Skeletal muscle tissue (tissue), 4 donors: ENCODE measurements around the gene PPP1R13B. TPM values are rescaled to one million over a fixed set of nuclear protein-coding genes. Genes with fewer than 3 reads are reported as not detected.

Experiments used
- H3K27ac ChIP-seq: one replicate; pipeline ENCODE4 v1.7.0; 2013; ENCODE audit warnings: mild to moderate bottlenecking, low read depth, low read length, inconsistent platforms
- H3K27me3 ChIP-seq, 3 donors: one replicate each; pipeline ENCODE4 v1.7.0; 2013; ENCODE audit warnings: low read length in 3 of 3; ENCODE audit not compliant: control insufficient read depth in 3 of 3, insufficient read depth in 3 of 3
- H3K36me3 ChIP-seq, 3 donors: one replicate each; pipeline ENCODE4 v1.7.0; 2013; ENCODE audit warnings: low read length in 3 of 3; ENCODE audit not compliant: control insufficient read depth in 3 of 3, insufficient read depth in 3 of 3
- H3K4me1 ChIP-seq, 3 donors: one replicate each; pipeline ENCODE4 v1.7.0; 2013; ENCODE audit warnings: low read length in 3 of 3, mild to moderate bottlenecking in 3 of 3; ENCODE audit not compliant: control insufficient read depth in 3 of 3, insufficient read depth in 3 of 3
- H3K4me3 ChIP-seq, 3 donors: one replicate each; pipeline ENCODE4 v1.7.0; 2013; ENCODE audit warnings: low read length in 3 of 3
- H3K9ac ChIP-seq, 3 donors: one replicate each; pipeline ENCODE4 v1.7.0; 2013; ENCODE audit warnings: low read length in 3 of 3, mild to moderate bottlenecking in 3 of 3, moderate library complexity in 2 of 3, low read depth in 1 of 3
- H3K9me3 ChIP-seq, 3 donors: one replicate each; pipeline ENCODE4 v1.7.0; 2013; ENCODE audit warnings: low read length in 3 of 3; ENCODE audit not compliant: control insufficient read depth in 3 of 3
- total RNA-seq: library from RNA; depleted of rRNA; stranded (reverse); fragments of >200 nt; gene quantifications from one replicate; pipeline ENCODE4 v1.2.3, GENCODE V29; 2014
- donor health status: Osteomylitis.

PPP1R13B gene
- total RNA-seq, 1 donor from 2014 or later = 4.7 TPM

GRCh38 chr14:103739793-103740501 is 107.4 kb downstream of the PPP1R13B start:
- no peaks in the 10 kb centered on the region for H3K27me3 ChIP-seq
- H3K27ac ChIP-seq = no peak overlapping the region
- no peak overlapping the region for H3K9ac ChIP-seq
- no peaks in the 10 kb centered on the region for H3K9me3 ChIP-seq
- H3K4me1 ChIP-seq = peaks cover 7 to 18% (median 17%) of the 10 kb centered on the region in 3 donors
- peaks cover 27 to 32% (median 31%) of the 10 kb centered on the region in 3 donors for H3K36me3 ChIP-seq
- H3K4me3 ChIP-seq = no peak overlapping the region

- Histone ChIP-seq H3K36me3 (peaks cover 27 to 31% (median 30%) of the 10 kb centered on the region in 3 donors), H3K4me1 (peaks cover 7 to 20% (median 18%) of the 10 kb centered on the region in 3 donors), H3K27ac (no peak overlapping the region)
Observed at GRCh38 chr14:103739466-103739792, 107.9 kb downstream of the PPP1R13B start.

GRCh38 chr14:103738701-103739451 is 108.5 kb downstream of the PPP1R13B start:
- Histone ChIP-seq H3K4me1 (peaks cover 7 to 21% (median 18%) of the 10 kb centered on the region in 3 donors), H3K4me3 (no peak overlapping the region), H3K36me3 (peaks cover 28 to 34% (median 34%) of the 10 kb centered on the region in 3 donors), H3K27me3 (no peaks in the 10 kb centered on the region), H3K27ac (no peak overlapping the region), H3K9me3 (no peaks in the 10 kb centered on the region), H3K9ac (peak overlapping the region in 1 of 3 donors; percentile 13)

More at GRCh38 chr14:103739466-103739792, 107.9 kb downstream of the PPP1R13B start:
- no peaks in the 10 kb centered on the region for H3K27me3 ChIP-seq
- no peak overlapping the region for H3K4me3 ChIP-seq
- H3K9me3 ChIP-seq = no peaks in the 10 kb centered on the region
- no peak overlapping the region for H3K9ac ChIP-seq

- H3K27ac ChIP-seq = no peak overlapping the region
- H3K27me3 ChIP-seq = no peaks in the 10 kb centered on the region
- H3K36me3 ChIP-seq = peaks cover 34 to 41% (median 38%) of the 10 kb centered on the region in 3 donors
- no peak overlapping the region for H3K4me3 ChIP-seq
- peaks cover 7 to 21% (median 18%) of the 10 kb centered on the region in 3 donors for H3K4me1 ChIP-seq
- H3K9me3 ChIP-seq = no peaks in the 10 kb centered on the region
- no peak overlapping the region for H3K9ac ChIP-seq
Observed at GRCh38 chr14:103738166-103738565, 109.2 kb downstream of the PPP1R13B start.

GRCh38 chr14:103737432-103738045 is 109.8 kb downstream of the PPP1R13B start:
- H3K9ac ChIP-seq = no peak overlapping the region

GRCh38 chr14:103736546-103737431 is 110.6 kb downstream of the PPP1R13B start:
- H3K4me3 ChIP-seq = peak overlapping the region in 1 of 3 donors; percentile 14
- H3K27ac ChIP-seq = no peak overlapping the region
- H3K36me3 ChIP-seq = peaks cover 44 to 49% (median 45%) of the 10 kb centered on the region in 3 donors
- peak overlapping the region in 2 of 3 donors; percentile 20 to 45 for H3K9ac ChIP-seq
- no peaks in the 10 kb centered on the region for H3K27me3 ChIP-seq
- H3K4me1 ChIP-seq = peaks cover 7 to 21% (median 18%) of the 10 kb centered on the region in 3 donors
- H3K9me3 ChIP-seq = no peaks in the 10 kb centered on the region

More at GRCh38 chr14:103737432-103738045, 109.8 kb downstream of the PPP1R13B start:
- no peaks in the 10 kb centered on the region for H3K9me3 ChIP-seq
- no peaks in the 10 kb centered on the region for H3K27me3 ChIP-seq
- no peak overlapping the region for H3K4me3 ChIP-seq
- no peak overlapping the region for H3K27ac ChIP-seq
- H3K4me1 ChIP-seq = peaks cover 7 to 21% (median 18%) of the 10 kb centered on the region in 3 donors
- peaks cover 40 to 47% (median 43%) of the 10 kb centered on the region in 3 donors for H3K36me3 ChIP-seq

GRCh38 chr14:103735815-103736545 is 111.4 kb downstream of the PPP1R13B start:
- no peaks in the 10 kb centered on the region for H3K9me3 ChIP-seq
- H3K4me1 ChIP-seq = peaks cover 7 to 21% (median 18%) of the 10 kb centered on the region in 3 donors
- no peak overlapping the region for H3K27ac ChIP-seq
- no peaks in the 10 kb centered on the region for H3K27me3 ChIP-seq
- H3K9ac ChIP-seq = peak overlapping the region in 2 of 3 donors; percentile 20 to 45
- H3K4me3 ChIP-seq = no peak overlapping the region
- peaks cover 37 to 48% (median 46%) of the 10 kb centered on the region in 3 donors for H3K36me3 ChIP-seq

- no peaks in the 10 kb centered on the region for H3K27me3 ChIP-seq
- H3K4me3 ChIP-seq = no peak overlapping the region
- no peak overlapping the region for H3K27ac ChIP-seq
- peak overlapping the region in 1 of 3 donors; percentile 16 for H3K9ac ChIP-seq
- H3K9me3 ChIP-seq = no peaks in the 10 kb centered on the region
- peaks cover 36 to 50% (median 45%) of the 10 kb centered on the region in 3 donors for H3K36me3 ChIP-seq
- peaks cover 7 to 26% (median 22%) of the 10 kb centered on the region in 3 donors for H3K4me1 ChIP-seq
Observed at GRCh38 chr14:103735439-103735814, 111.9 kb downstream of the PPP1R13B start.

GRCh38 chr14:103735022-103735421 is 112.4 kb downstream of the PPP1R13B start:
- Histone ChIP-seq H3K27ac (no peak overlapping the region), H3K9me3 (no peaks in the 10 kb centered on the region), H3K27me3 (no peaks in the 10 kb centered on the region), H3K4me1 (peaks cover 10 to 30% (median 27%) of the 10 kb centered on the region in 3 donors), H3K4me3 (no peak overlapping the region), H3K36me3 (peaks cover 38 to 54% (median 47%) of the 10 kb centered on the region in 3 donors), H3K9ac (peak overlapping the region in 1 of 3 donors; percentile 16)
